Osteoblast (primary cell): ENCODE data around the gene MAFF. TPM values are rescaled to one million over a fixed set of nuclear protein-coding genes. Genes with fewer than 3 reads are reported as not detected.
"Not testable (repeated sequence)": the region's sequence is repeated elsewhere in the genome, so short reads cannot be mapped to it uniquely, and the experiment has no call there.

Source experiments
- DNase-seq: peaks from one replicate; pipeline ENCODE4 v3.0.0; 2011; ENCODE audit warnings: low spot score, mixed read lengths; ENCODE audit not compliant: insufficient read length; ENCODE audit errors: missing footprints
- H2AFZ ChIP-seq: 2 replicates; pipeline ENCODE4 v1.6.0; 2011; ENCODE audit warnings: mild to moderate bottlenecking, low read length
- H3K27ac ChIP-seq: 2 replicates; pipeline ENCODE4 v1.5.1; 2011; ENCODE audit warnings: mild to moderate bottlenecking, low read depth, low read length, moderate library complexity
- H3K27me3 ChIP-seq: 2 replicates; pipeline ENCODE4 v1.6.0; 2012; ENCODE audit warnings: mild to moderate bottlenecking, control low read depth, inconsistent platforms, low read length, moderate library complexity; ENCODE audit not compliant: insufficient read depth
- H3K36me3 ChIP-seq: 2 replicates; pipeline ENCODE4 v1.5.1; 2011; ENCODE audit warnings: mild to moderate bottlenecking, low read length, control low read depth, moderate library complexity; ENCODE audit not compliant: insufficient read depth
- H3K4me1 ChIP-seq: 2 replicates; pipeline ENCODE4 v1.5.1; 2011; ENCODE audit warnings: mild to moderate bottlenecking, low read length, control low read depth, moderate library complexity; ENCODE audit not compliant: insufficient read depth
- H3K4me2 ChIP-seq: 2 replicates; pipeline ENCODE4 v1.6.0; 2011; ENCODE audit warnings: mild to moderate bottlenecking, low read length; ENCODE audit not compliant: insufficient read depth
- H3K4me3 ChIP-seq: fragments of 200-600 bp; sonication (generic); 3 replicates; pipeline ENCODE4 v1.5.1; 2012; ENCODE audit warnings: mild to moderate bottlenecking, low read length, inconsistent platforms; ENCODE audit not compliant: insufficient read depth
- H3K79me2 ChIP-seq: 2 replicates; pipeline ENCODE4 v1.6.0; 2012; ENCODE audit warnings: mild to moderate bottlenecking, low read length, control low read depth, inconsistent platforms; ENCODE audit not compliant: insufficient read depth
- H3K9me3 ChIP-seq: 2 replicates; pipeline ENCODE4 v1.5.1; 2011; ENCODE audit warnings: low read depth, low read length, control low read depth
- H4K20me1 ChIP-seq: 2 replicates; pipeline ENCODE4 v1.6.0; 2012; ENCODE audit warnings: mild to moderate bottlenecking, low read length, control low read depth; ENCODE audit not compliant: insufficient read depth
- total RNA-seq: library from RNA; depleted of rRNA; stranded (reverse); fragments of >200 nt; gene quantifications from 2 replicates; pipeline ENCODE4 v1.2.3, GENCODE V29; 2012
- TF ChIP-seq, protein P1 (sequence below): IDR thresholded peaks from 2 replicates; pipeline ENCODE4 v1.5.1; 2011; ENCODE audit warnings: mild to moderate bottlenecking, low read depth, low read length, moderate library complexity; ENCODE audit errors: extremely low read depth

Gene MAFF
- total RNA-seq, 1 donor, result 22.4 TPM

DNA sequence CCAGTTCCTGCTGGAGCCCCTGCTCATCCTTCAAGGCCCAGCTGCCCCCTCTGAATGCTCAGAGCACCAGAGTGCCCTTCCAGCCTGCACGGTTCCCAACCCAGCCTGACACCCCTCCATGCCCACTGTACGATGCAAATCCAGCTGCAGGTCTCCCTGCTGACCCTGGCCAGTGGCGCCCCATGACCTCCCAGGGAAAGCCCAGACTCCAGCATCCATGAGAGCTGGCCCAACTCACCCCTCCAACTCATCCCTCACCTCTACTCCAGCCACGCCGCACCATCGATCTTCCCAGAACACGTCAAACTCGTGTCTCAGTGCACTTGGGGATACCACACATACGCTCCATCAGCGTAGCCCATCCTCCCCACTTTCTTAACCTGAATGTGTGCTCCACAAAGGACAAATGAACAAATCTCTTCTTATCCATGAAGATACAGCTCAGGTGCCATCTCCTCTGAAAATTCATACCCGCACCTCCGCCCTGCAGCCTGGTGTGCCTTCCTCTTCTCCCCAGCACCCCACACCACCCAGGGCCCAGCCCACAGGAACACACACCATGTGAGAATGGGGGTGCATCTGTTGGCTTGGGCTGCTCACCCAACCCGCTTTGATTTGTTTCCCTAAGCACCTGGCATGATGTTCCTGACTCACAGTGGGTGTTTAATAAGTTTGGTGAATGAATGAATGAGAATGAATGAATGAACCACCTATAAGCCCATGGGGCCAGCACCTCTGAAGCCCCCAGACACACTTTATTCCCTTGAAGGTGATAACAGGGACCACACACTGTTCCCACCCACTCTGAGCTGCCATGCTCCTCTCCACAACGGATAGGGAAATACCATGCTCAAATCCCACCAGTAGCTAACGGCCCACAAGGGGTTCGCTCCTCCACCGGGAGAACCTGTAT is 26.3 kb upstream of the MAFF start:
- Histone ChIP-seq H3K27me3 (no peaks in the 10 kb centered on the region), H4K20me1 (no peaks in the 10 kb centered on the region), H3K4me2 (no peak overlapping the region), H2AFZ (no peak overlapping the region), H3K36me3 (no peaks in the 10 kb centered on the region), H3K4me1 (peaks cover 42% of the 10 kb centered on the region), H3K27ac (no peak overlapping the region), H3K9me3 (no peaks in the 10 kb centered on the region), H3K4me3 (no peak overlapping the region), H3K79me2 (no peaks in the 10 kb centered on the region)
- DNase-seq, result peak; percentile 62
- TF ChIP-seq, protein P1, sequence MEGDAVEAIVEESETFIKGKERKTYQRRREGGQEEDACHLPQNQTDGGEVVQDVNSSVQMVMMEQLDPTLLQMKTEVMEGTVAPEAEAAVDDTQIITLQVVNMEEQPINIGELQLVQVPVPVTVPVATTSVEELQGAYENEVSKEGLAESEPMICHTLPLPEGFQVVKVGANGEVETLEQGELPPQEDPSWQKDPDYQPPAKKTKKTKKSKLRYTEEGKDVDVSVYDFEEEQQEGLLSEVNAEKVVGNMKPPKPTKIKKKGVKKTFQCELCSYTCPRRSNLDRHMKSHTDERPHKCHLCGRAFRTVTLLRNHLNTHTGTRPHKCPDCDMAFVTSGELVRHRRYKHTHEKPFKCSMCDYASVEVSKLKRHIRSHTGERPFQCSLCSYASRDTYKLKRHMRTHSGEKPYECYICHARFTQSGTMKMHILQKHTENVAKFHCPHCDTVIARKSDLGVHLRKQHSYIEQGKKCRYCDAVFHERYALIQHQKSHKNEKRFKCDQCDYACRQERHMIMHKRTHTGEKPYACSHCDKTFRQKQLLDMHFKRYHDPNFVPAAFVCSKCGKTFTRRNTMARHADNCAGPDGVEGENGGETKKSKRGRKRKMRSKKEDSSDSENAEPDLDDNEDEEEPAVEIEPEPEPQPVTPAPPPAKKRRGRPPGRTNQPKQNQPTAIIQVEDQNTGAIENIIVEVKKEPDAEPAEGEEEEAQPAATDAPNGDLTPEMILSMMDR, result no peak

DNA sequence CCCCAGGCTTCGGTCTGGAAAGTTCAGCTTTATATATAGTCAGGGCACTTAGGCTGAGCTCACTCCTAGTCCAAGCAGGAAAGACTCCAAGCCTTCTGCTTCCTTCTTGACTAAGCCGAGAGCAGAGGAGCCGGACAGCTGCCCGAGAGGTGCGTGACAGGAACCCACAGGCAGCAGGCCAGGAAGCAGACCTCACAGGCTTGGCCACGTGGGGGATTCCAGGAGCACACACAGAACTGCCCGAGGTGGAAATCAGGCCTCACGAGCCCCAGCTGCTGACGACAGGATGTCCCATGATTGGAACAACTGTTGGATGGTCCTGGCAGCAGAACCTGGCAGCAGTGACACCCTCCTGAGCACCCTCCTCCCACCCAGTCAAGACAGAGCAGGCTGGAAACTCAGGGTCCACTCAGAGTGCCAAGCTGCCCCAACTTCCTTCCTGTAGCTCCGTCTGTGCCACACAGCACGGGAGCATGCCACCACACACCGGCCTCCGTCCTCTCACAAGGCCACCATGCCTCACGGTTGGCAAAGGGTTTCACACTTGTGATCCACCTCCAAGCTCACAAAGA is 25.5 kb upstream of the MAFF start:
- no peak overlapping the region for H3K4me2 ChIP-seq
- no peak overlapping the region for H3K4me3 ChIP-seq
- no peaks in the 10 kb centered on the region for H4K20me1 ChIP-seq
- H3K4me1 ChIP-seq, result peaks cover 50% of the 10 kb centered on the region
- no peaks in the 10 kb centered on the region for H3K27me3 ChIP-seq
- H3K27ac ChIP-seq, result peak overlapping the region; percentile 50
- H3K36me3 ChIP-seq, result no peaks in the 10 kb centered on the region
- peak overlapping the region; percentile 33 for H2AFZ ChIP-seq
- peak; percentile 88 for DNase-seq
- TF ChIP-seq, protein P1, result no peak
- H3K9me3 ChIP-seq, result no peaks in the 10 kb centered on the region
- H3K79me2 ChIP-seq, result no peaks in the 10 kb centered on the region

DNA sequence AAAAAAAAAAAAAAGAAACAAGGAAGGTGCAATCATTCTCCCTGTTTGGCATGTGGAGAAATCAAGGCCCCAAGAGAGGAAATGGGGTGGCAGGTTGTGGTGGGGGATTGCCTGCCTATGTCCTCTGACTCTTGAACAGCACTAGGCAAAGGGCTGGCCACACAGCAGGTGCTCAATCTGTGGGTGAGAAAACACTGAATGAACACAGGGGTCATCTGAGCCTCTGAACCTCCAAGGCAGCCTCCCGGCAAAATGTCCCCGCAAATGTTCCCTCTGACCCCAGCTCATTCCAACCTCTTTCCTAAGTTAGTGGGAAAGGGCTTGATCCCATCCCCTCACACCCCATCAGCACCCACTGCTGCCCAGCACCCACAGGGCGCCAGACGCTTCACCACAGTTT is 24.8 kb upstream of the MAFF start:
- H3K79me2 ChIP-seq, result no peaks in the 10 kb centered on the region
- DNase-seq, result no peak
- no peaks in the 10 kb centered on the region for H3K36me3 ChIP-seq
- no peak overlapping the region for H3K4me3 ChIP-seq
- H3K27ac ChIP-seq, result no peak overlapping the region
- no peaks in the 10 kb centered on the region for H3K9me3 ChIP-seq
- TF ChIP-seq, protein P1, result no peak
- no peaks in the 10 kb centered on the region for H4K20me1 ChIP-seq
- H3K4me2 ChIP-seq, result no peak overlapping the region
- H3K4me1 ChIP-seq, result peaks cover 55% of the 10 kb centered on the region
- no peaks in the 10 kb centered on the region for H3K27me3 ChIP-seq
- no peak overlapping the region for H2AFZ ChIP-seq

DNA sequence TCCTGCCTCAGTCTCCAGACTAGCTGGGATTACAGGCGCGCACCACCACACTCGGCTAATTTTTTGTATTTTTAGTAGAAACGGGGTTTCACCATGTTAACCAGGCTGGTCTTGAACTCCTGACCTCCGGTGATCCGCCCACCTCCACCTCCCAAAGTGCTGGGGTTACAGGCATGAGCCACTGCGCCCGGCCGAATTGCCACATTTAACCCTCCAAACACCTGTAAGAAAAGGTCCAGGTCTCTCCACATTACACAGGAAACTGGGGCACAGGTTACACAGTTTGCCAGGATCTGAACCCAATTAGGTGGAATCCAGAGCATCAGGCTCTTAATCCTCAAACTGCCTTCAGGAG is 24.2 kb upstream of the MAFF start:
- Histone ChIP-seq H2AFZ (peak overlapping the region; percentile 86), H3K4me3 (peak overlapping the region; percentile 36), H3K4me2 (peak overlapping the region; percentile 73), H3K27ac (peak overlapping the region; percentile 89), H3K4me1 (peaks cover 54% of the 10 kb centered on the region)
- not testable (repeated sequence) for H4K20me1 ChIP-seq, H3K9me3 ChIP-seq, H3K79me2 ChIP-seq, DNase-seq, H3K27me3 ChIP-seq, H3K36me3 ChIP-seq
